ENCODE results near the gene HOXD1. TPM values are rescaled to one million over a fixed set of nuclear protein-coding genes. Genes with fewer than 3 reads are reported as not detected.

Gene HOXD1
- total RNA-seq, 1 experiment from 2014 or later, result not detected

- no peak overlapping the region for H3K27ac ChIP-seq
- H3K4me3 ChIP-seq, result no peak overlapping the region
- H3K79me2 ChIP-seq (ENCODE audit: low read depth), result no peaks in the 10 kb centered on the region
- no peak for TF ChIP-seq EZH2 (IDR thresholded peaks at IDR 0.05; ENCODE audit: low read depth)
- TF ChIP-seq, protein P1, sequence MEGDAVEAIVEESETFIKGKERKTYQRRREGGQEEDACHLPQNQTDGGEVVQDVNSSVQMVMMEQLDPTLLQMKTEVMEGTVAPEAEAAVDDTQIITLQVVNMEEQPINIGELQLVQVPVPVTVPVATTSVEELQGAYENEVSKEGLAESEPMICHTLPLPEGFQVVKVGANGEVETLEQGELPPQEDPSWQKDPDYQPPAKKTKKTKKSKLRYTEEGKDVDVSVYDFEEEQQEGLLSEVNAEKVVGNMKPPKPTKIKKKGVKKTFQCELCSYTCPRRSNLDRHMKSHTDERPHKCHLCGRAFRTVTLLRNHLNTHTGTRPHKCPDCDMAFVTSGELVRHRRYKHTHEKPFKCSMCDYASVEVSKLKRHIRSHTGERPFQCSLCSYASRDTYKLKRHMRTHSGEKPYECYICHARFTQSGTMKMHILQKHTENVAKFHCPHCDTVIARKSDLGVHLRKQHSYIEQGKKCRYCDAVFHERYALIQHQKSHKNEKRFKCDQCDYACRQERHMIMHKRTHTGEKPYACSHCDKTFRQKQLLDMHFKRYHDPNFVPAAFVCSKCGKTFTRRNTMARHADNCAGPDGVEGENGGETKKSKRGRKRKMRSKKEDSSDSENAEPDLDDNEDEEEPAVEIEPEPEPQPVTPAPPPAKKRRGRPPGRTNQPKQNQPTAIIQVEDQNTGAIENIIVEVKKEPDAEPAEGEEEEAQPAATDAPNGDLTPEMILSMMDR (conservative IDR thresholded peaks at IDR 0.05), result no peak
- no peak overlapping the region for H3K4me2 ChIP-seq
- no TSS peak for BruUV-seq (replicated peaks)
- H3K9me2 ChIP-seq (ENCODE audit: insufficient read depth), result no peaks in the 10 kb centered on the region
- no peaks in the 10 kb centered on the region for H3K4me1 ChIP-seq (replicated peaks; ENCODE audit: insufficient read depth)
- H3K36me3 ChIP-seq (ENCODE audit: low read depth), result no peaks in the 10 kb centered on the region
- no peaks in the 10 kb centered on the region for H3F3A ChIP-seq (ENCODE audit: insufficient read depth, low read depth)
- H3K27me3 ChIP-seq (ENCODE audit: insufficient read depth, low read depth), result peaks cover 89% of the 10 kb centered on the region
- intact Hi-C loops (cut with micrococcal nuclease; ENCODE audit: unreplicated experiment), result no loop called here
- H4K20me1 ChIP-seq (ENCODE audit: insufficient read depth), result no peaks in the 10 kb centered on the region
- no peaks in the 10 kb centered on the region for H3K9me3 ChIP-seq (ENCODE audit: insufficient read depth, low read depth)
- DNase-seq, result no peak
- no peak overlapping the region for H2AFZ ChIP-seq
- CTCF ChIA-PET, result no interaction called here
- POLR2A ChIA-PET (ENCODE audit: unreplicated experiment), result no interaction called here
These were observed 39.0 kb upstream of the HOXD1 start for GRCh38 chr2:176149481-176149938.

DNA sequence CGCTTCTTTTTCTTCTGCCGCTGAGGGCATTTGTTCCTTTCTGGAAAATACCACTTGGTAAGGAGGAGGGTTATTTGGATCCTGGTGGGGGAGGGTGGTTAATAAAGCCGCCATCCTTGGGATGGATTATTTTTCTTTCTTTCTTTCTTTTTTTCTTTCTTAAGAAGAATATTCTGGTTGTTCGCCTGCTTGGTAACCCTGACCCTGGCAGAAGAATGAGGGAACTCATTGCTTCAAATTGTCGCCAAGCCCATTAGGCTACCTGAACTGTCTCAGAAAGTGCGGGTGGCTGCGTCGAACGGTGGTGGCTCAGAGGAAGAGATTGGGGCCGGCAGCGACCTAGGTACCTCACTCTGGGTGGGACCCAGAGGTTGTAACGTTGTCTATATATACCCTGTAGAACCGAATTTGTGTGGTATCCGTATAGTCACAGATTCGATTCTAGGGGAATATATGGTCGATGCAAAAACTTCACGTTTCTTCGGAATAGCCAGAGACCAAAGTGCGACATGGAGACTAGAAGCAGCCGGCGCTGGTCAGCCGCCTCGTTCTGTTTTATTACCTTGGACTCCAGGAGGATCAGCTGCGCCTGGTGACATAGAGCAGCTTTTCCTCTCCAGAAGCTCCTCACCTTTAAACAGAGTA lies 38.4 kb upstream of the HOXD1 start:
- H3K4me2 ChIP-seq, result no peak overlapping the region
- H2AFZ ChIP-seq, result no peak overlapping the region
- POLR2A ChIA-PET (ENCODE audit: unreplicated experiment), result no interaction called here
- no peaks in the 10 kb centered on the region for H3K9me3 ChIP-seq (ENCODE audit: insufficient read depth, low read depth)
- no peaks in the 10 kb centered on the region for H3K9me2 ChIP-seq (ENCODE audit: insufficient read depth)
- BruUV-seq (replicated peaks), result no TSS peak
- H3F3A ChIP-seq (ENCODE audit: insufficient read depth, low read depth), result no peaks in the 10 kb centered on the region
- H4K20me1 ChIP-seq (ENCODE audit: insufficient read depth), result no peaks in the 10 kb centered on the region
- H3K27ac ChIP-seq, result no peak overlapping the region
- TF ChIP-seq EZH2 (IDR thresholded peaks at IDR 0.05; ENCODE audit: low read depth), result no peak
- TF ChIP-seq, protein P1 (conservative IDR thresholded peaks at IDR 0.05), result no peak
- no peaks in the 10 kb centered on the region for H3K36me3 ChIP-seq (ENCODE audit: low read depth)
- no peak for DNase-seq
- CTCF ChIA-PET, result no interaction called here
- H3K4me3 ChIP-seq, result no peak overlapping the region
- H3K4me1 ChIP-seq (replicated peaks; ENCODE audit: insufficient read depth), result no peaks in the 10 kb centered on the region
- H3K79me2 ChIP-seq (ENCODE audit: low read depth), result no peaks in the 10 kb centered on the region
- H3K27me3 ChIP-seq (ENCODE audit: insufficient read depth, low read depth), result peaks cover 89% of the 10 kb centered on the region
- intact Hi-C loops (cut with micrococcal nuclease; ENCODE audit: unreplicated experiment), result no loop called here

DNA sequence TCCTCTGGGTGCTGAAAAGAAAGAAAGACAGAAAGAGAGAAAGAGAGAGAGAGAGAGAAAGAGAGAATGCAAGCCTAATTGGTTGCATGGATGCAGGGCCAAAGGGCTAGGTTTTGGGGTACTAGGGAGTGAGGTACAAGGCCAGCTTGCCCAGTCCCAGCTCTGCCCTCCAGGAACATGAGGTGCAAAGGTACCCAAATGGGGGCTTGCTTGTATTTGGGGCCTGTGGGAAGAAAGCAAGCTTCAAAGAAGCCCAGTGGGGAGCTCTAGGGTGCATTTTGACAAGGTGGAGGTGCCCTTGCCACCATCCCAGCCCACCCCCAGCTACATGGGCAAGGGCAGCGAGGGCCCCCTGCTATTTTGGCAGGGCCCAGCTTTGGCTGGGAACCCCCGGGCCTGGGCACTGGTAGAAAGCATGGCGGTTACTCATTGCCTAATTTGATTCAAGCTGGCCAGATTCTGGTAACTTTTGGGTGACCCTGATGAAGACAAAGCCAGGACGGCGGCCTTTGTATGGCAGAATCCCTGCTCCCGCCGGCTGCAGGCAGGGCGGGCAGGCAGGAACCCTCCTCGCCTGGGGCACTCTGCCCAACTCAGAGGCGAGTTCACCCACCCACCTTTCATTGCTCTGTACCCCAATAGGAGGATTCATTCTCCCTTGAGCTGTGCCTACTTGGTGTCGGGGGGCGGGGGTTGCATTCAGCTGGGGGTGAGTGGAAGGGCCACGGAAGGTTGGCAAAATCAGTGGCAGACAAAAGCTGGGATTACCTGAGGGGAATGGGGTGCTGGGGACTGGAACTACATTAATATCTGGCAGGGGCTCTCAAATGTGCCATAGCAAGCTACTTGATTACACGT lies 37.7 kb upstream of the HOXD1 start:
- Histone ChIP-seq H3K27me3 (ENCODE audit: insufficient read depth, low read depth) (peaks cover 89% of the 10 kb centered on the region), H4K20me1 (ENCODE audit: insufficient read depth) (no peaks in the 10 kb centered on the region), H3K27ac (no peak overlapping the region), H3K4me2 (no peak overlapping the region), H2AFZ (no peak overlapping the region), H3K9me3 (ENCODE audit: insufficient read depth, low read depth) (no peaks in the 10 kb centered on the region), H3K4me1 (replicated peaks; ENCODE audit: insufficient read depth) (no peaks in the 10 kb centered on the region), H3F3A (ENCODE audit: insufficient read depth, low read depth) (no peaks in the 10 kb centered on the region), H3K4me3 (no peak overlapping the region), H3K36me3 (ENCODE audit: low read depth) (no peaks in the 10 kb centered on the region), H3K79me2 (ENCODE audit: low read depth) (no peaks in the 10 kb centered on the region), H3K9me2 (ENCODE audit: insufficient read depth) (no peaks in the 10 kb centered on the region)
- intact Hi-C loops (cut with micrococcal nuclease; ENCODE audit: unreplicated experiment), result no loop called here
- POLR2A ChIA-PET (ENCODE audit: unreplicated experiment), result no interaction called here
- DNase-seq, result no peak
- CTCF ChIA-PET, result no interaction called here
- TF ChIP-seq, protein P1 (conservative IDR thresholded peaks at IDR 0.05), result no peak
- TF ChIP-seq EZH2 (IDR thresholded peaks at IDR 0.05; ENCODE audit: low read depth), result no peak
- no TSS peak for BruUV-seq (replicated peaks)
